Muscle of leg (tissue), 11 donors: Measurements from ENCODE around the gene PIP5K1B. TPM values are rescaled to one million over a fixed set of nuclear protein-coding genes. Genes with fewer than 3 reads are reported as not detected.

Experiments used
- DNase-seq: peaks from one replicate; pipeline ENCODE4 v3.0.0; 2013
- H3K27ac ChIP-seq: one replicate; pipeline ENCODE4 v1.5.1; 2013; ENCODE audit warnings: mild to moderate bottlenecking, low read length, control low read depth
- H3K27me3 ChIP-seq: one replicate; pipeline ENCODE4 v1.6.1; 2013; ENCODE audit warnings: low read length; ENCODE audit not compliant: control insufficient read depth, insufficient read depth
- H3K36me3 ChIP-seq: one replicate; pipeline ENCODE4 v1.6.1; 2013; ENCODE audit warnings: low read length; ENCODE audit not compliant: control insufficient read depth, insufficient read depth
- H3K4me1 ChIP-seq: one replicate; pipeline ENCODE4 v1.6.1; 2013; ENCODE audit warnings: low read length; ENCODE audit not compliant: control insufficient read depth, insufficient read depth
- H3K4me3 ChIP-seq: one replicate; pipeline ENCODE4 v1.5.1; 2013; ENCODE audit warnings: low read length, control low read depth
- H3K9me3 ChIP-seq: replicated peaks from 2 replicates; pipeline ENCODE4 v1.6.1; 2013; ENCODE audit warnings: low read depth, low read length; ENCODE audit not compliant: control insufficient read depth
- WGBS: methylation state at CpG from one replicate; pipeline ENCODE4 v1.1.5; 2013; ENCODE audit warnings: missing lambda C conversion rate; ENCODE audit not compliant: insufficient coverage; 5-methylcytosine and 5-hydroxymethylcytosine counted together
- polyA plus RNA-seq, 8 donors: library from polyadenylated mRNA; unstranded; fragments of 120-200 nt; gene quantifications; one replicate each; pipeline versions ENCODE4 v1.2.1 to v1.2.3, GENCODE V29; 2013; ENCODE audit warnings: inconsistent platforms in 1 of 8, low replicate concordance in 1 of 8; ENCODE audit not compliant: insufficient read length in 8 of 8, insufficient read depth in 1 of 8
- total RNA-seq: library from RNA; stranded (reverse); fragments of 120-200 nt; gene quantifications from one replicate; pipeline ENCODE4 v1.2.4, GENCODE V29; 2013

Gene PIP5K1B
- total and polyA plus RNA-seq, 9 donors: 0.91 to 3.1 (median 1.3) TPM

- no peaks in the 10 kb centered on the region for H3K36me3 ChIP-seq
- 84% methylated on average over 2 of the region's 2 CpGs for WGBS
- H3K27me3 ChIP-seq: no peaks in the 10 kb centered on the region
- no peak overlapping the region for H3K27ac ChIP-seq
- H3K4me3 ChIP-seq: no peak overlapping the region
- no peaks in the 10 kb centered on the region for H3K9me3 ChIP-seq
- no peak for DNase-seq
- no peaks in the 10 kb centered on the region for H3K4me1 ChIP-seq
These were observed 41.5 kb downstream of the PIP5K1B start for GRCh38 chr9:68746525-68746924.

GRCh38 chr9:68747043-68747533 lies 42.0 kb downstream of the PIP5K1B start:
- no peaks in the 10 kb centered on the region for H3K9me3 ChIP-seq
- H3K4me1 ChIP-seq: no peaks in the 10 kb centered on the region
- H3K27ac ChIP-seq: no peak overlapping the region
- WGBS: no CpG with 5 or more reads among the region's 9 CpGs
- DNase-seq: no peak
- H3K27me3 ChIP-seq: no peaks in the 10 kb centered on the region
- no peak overlapping the region for H3K4me3 ChIP-seq
- H3K36me3 ChIP-seq: no peaks in the 10 kb centered on the region

- 74% methylated on average over 2 of the region's 3 CpGs for WGBS
- Histone ChIP-seq H3K4me1 (no peaks in the 10 kb centered on the region), H3K9me3 (no peaks in the 10 kb centered on the region)
These were observed 44.1 kb downstream of the PIP5K1B start for GRCh38 chr9:68749135-68749534.

GRCh38 chr9:68749579-68750159 lies 44.6 kb downstream of the PIP5K1B start:
- Histone ChIP-seq H3K27me3 (no peaks in the 10 kb centered on the region), H3K36me3 (no peaks in the 10 kb centered on the region), H3K4me3 (no peak overlapping the region), H3K9me3 (no peaks in the 10 kb centered on the region), H3K4me1 (no peaks in the 10 kb centered on the region), H3K27ac (no peak overlapping the region)
- DNase-seq: no peak
- 81% methylated on average over 3 of the region's 3 CpGs for WGBS

More at GRCh38 chr9:68749135-68749534, 44.1 kb downstream of the PIP5K1B start:
- no peaks in the 10 kb centered on the region for H3K27me3 ChIP-seq
- no peaks in the 10 kb centered on the region for H3K36me3 ChIP-seq
- no peak for DNase-seq
- H3K4me3 ChIP-seq: no peak overlapping the region
- no peak overlapping the region for H3K27ac ChIP-seq

GRCh38 chr9:68750255-68750654 lies 45.2 kb downstream of the PIP5K1B start:
- Histone ChIP-seq H3K36me3 (no peaks in the 10 kb centered on the region), H3K9me3 (no peaks in the 10 kb centered on the region), H3K27me3 (no peaks in the 10 kb centered on the region), H3K27ac (no peak overlapping the region), H3K4me1 (no peaks in the 10 kb centered on the region), H3K4me3 (no peak overlapping the region)
- no peak for DNase-seq
- no CpG with 5 or more reads among the region's 6 CpGs for WGBS

- Histone ChIP-seq H3K4me3 (no peak overlapping the region), H3K4me1 (no peaks in the 10 kb centered on the region), H3K9me3 (no peaks in the 10 kb centered on the region), H3K27me3 (no peaks in the 10 kb centered on the region), H3K36me3 (no peaks in the 10 kb centered on the region), H3K27ac (no peak overlapping the region)
- no peak for DNase-seq
- WGBS: 35% methylated on average over 3 of the region's 4 CpGs
These were observed 45.7 kb downstream of the PIP5K1B start for GRCh38 chr9:68750786-68751185.

- Histone ChIP-seq H3K4me1 (no peaks in the 10 kb centered on the region), H3K27ac (no peak overlapping the region), H3K9me3 (no peaks in the 10 kb centered on the region), H3K4me3 (no peak overlapping the region), H3K36me3 (no peaks in the 10 kb centered on the region), H3K27me3 (no peaks in the 10 kb centered on the region)
- peak; percentile 3 for DNase-seq
These were observed 46.5 kb downstream of the PIP5K1B start for GRCh38 chr9:68751556-68751955.

GRCh38 chr9:68755051-68755450 lies 50.0 kb downstream of the PIP5K1B start:
- no CpG with 5 or more reads among the region's 1 CpG for WGBS
- Histone ChIP-seq H3K4me1 (no peaks in the 10 kb centered on the region), H3K36me3 (no peaks in the 10 kb centered on the region), H3K4me3 (no peak overlapping the region), H3K27ac (no peak overlapping the region), H3K27me3 (no peaks in the 10 kb centered on the region), H3K9me3 (no peaks in the 10 kb centered on the region)
- no peak for DNase-seq

GRCh38 chr9:68755752-68756151 lies 50.7 kb downstream of the PIP5K1B start:
- Histone ChIP-seq H3K4me1 (no peaks in the 10 kb centered on the region), H3K27ac (no peak overlapping the region), H3K27me3 (no peaks in the 10 kb centered on the region), H3K9me3 (no peaks in the 10 kb centered on the region), H3K4me3 (no peak overlapping the region), H3K36me3 (no peaks in the 10 kb centered on the region)
- no peak for DNase-seq
- 60% methylated on average over 3 of the region's 4 CpGs for WGBS

GRCh38 chr9:68759981-68760673 lies 55.1 kb downstream of the PIP5K1B start:
- H3K4me1 ChIP-seq: no peaks in the 10 kb centered on the region
- WGBS: no CpG with 5 or more reads among the region's 2 CpGs
- H3K27me3 ChIP-seq: no peaks in the 10 kb centered on the region
- no peaks in the 10 kb centered on the region for H3K36me3 ChIP-seq
- DNase-seq: no peak
- no peaks in the 10 kb centered on the region for H3K9me3 ChIP-seq
- H3K27ac ChIP-seq: no peak overlapping the region
- no peak overlapping the region for H3K4me3 ChIP-seq
